SK-N-SH treated with all-trans-retinoic acid at 6 μM for 48 hours (cell line): Measurements from ENCODE around the gene DLG2.

Experiments used
- CREB5 ChIP-seq: fragments of 250-450 bp; sonication (Bioruptor Pico); IDR thresholded peaks from 2 replicates; pipeline ENCODE4 v1.5.1; 2020; ENCODE audit warnings: low read depth, mild to moderate bottlenecking, moderate library complexity
- CSDC2 ChIP-seq: fragments of 250-450 bp; sonication (Bioruptor Pico); IDR thresholded peaks from 2 replicates; pipeline ENCODE4 v1.5.0; 2020; ENCODE audit warnings: mild to moderate bottlenecking, moderate library complexity
- PATZ1 ChIP-seq: fragments of 250-450 bp; sonication (Bioruptor Pico); IDR thresholded peaks from 2 replicates; pipeline ENCODE4 v1.8.0; 2020; ENCODE audit warnings: mild to moderate bottlenecking, moderate library complexity, borderline replicate concordance
- RARB ChIP-seq: fragments of 250-450 bp; sonication (Bioruptor Pico); IDR thresholded peaks from 2 replicates; pipeline ENCODE4 v1.8.0; 2021; ENCODE audit warnings: mild to moderate bottlenecking, moderate library complexity
- SNAI2 ChIP-seq: fragments of 250-450 bp; sonication (Bioruptor Pico); IDR thresholded peaks from 2 replicates; pipeline ENCODE4 v1.5.0; 2020; ENCODE audit warnings: mild to moderate bottlenecking, moderate library complexity
- TCF4 ChIP-seq: fragments of 250-450 bp; sonication (Bioruptor Pico); IDR thresholded peaks from 2 replicates; pipeline ENCODE4 v1.8.0; 2021; ENCODE audit warnings: mild to moderate bottlenecking, moderate library complexity, borderline replicate concordance
- ZC3H10 ChIP-seq: fragments of 250-450 bp; sonication (Bioruptor Pico); IDR thresholded peaks from 2 replicates; pipeline ENCODE4 v1.5.1; 2021; ENCODE audit warnings: mild to moderate bottlenecking, moderate library complexity
- ZFP30 ChIP-seq: fragments of 450-650 bp; formaldehyde crosslinking; IDR thresholded peaks from 2 replicates; pipeline ENCODE4 v1.5.0; 2022; ENCODE audit warnings: mild to moderate bottlenecking, moderate library complexity
- ZNF8 ChIP-seq: fragments of 450-650 bp; formaldehyde crosslinking; IDR thresholded peaks from 2 replicates; pipeline ENCODE4 v1.5.0; 2020; ENCODE audit warnings: mild to moderate bottlenecking, moderate library complexity

GRCh38 chr11:83558281-83558680, 2068.9 kb downstream of the DLG2 start:
- TF ChIP-seq RARB (no peak), PATZ1 (CRISPR knock-in tag) (no peak), TCF4 (no peak), CSDC2 (CRISPR knock-in tag) (no peak), ZNF8 (CRISPR knock-in tag) (no peak), CREB5 (CRISPR knock-in tag) (no peak), SNAI2 (no peak), ZFP30 (no peak), ZC3H10 (no peak)
